ENCODE data around the gene TSPO2. TPM values are rescaled to one million over a fixed set of nuclear protein-coding genes. Genes with fewer than 3 reads are reported as not detected.
"Not testable (repeated sequence)": the region's sequence is repeated elsewhere in the genome, so short reads cannot be mapped to it uniquely, and the experiment has no call there.

The TSPO2 gene
- not detected for total RNA-seq
- long read RNA-seq, result 0 reads

GRCh38 chr6:41042226-41043055, at the start of gene TSPO2:
Gene TSPO2, plus strand, starts transcription at chr6:41042467. Its CDS starts 519 bp downstream, at chr6:41042986.
- DNase-seq (no peak), ATAC-seq (no peak)
- intact Hi-C loops (cut with DNase I, micrococcal nuclease), result no loop called here

GRCh38 chr6:40992746-40993145, 49.5 kb upstream of the TSPO2 start:
- no peak for DNase-seq
- no peak for ATAC-seq
- intact Hi-C loops (cut with DNase I, micrococcal nuclease), result no loop called here

GRCh38 chr6:40996591-40997233, 45.6 kb upstream of the TSPO2 start:
- intact Hi-C loops (cut with DNase I, micrococcal nuclease), result no loop called here

GRCh38 chr6:40997234-40997957, 44.9 kb upstream of the TSPO2 start:
- intact Hi-C loops (cut with DNase I, micrococcal nuclease), result no loop called here
- peak; percentile 79 for ATAC-seq
- DNase-seq, result peak in 1 of 2 donors; percentile 58

More at GRCh38 chr6:40996591-40997233, 45.6 kb upstream of the TSPO2 start:
- ATAC-seq (peak; percentile 58), DNase-seq (no peak)

- ATAC-seq, result no peak
- intact Hi-C loops (cut with DNase I, micrococcal nuclease), result no loop called here
Observed at GRCh38 chr6:40998661-40999060, 43.6 kb upstream of the TSPO2 start.

GRCh38 chr6:40999569-40999968, 42.7 kb upstream of the TSPO2 start:
- DNase-seq (peak; percentile 56 to 63), ATAC-seq (peak; percentile 65)
- intact Hi-C loops (cut with DNase I, micrococcal nuclease), result no loop called here

More at GRCh38 chr6:40998661-40999060, 43.6 kb upstream of the TSPO2 start:
- no peak for DNase-seq

GRCh38 chr6:41000248-41000647, 42.0 kb upstream of the TSPO2 start:
- no peak for ATAC-seq
- intact Hi-C loops (cut with DNase I, micrococcal nuclease), result loop anchor here in 1 of 2 donors (10.0 kb wide), 1 partner anchor 65 kb away; no protein-coding TSS in a partner anchor
- no peak for DNase-seq

- intact Hi-C loops (cut with DNase I, micrococcal nuclease), result loop anchor here in 1 of 2 donors (10.0 kb wide), 1 partner anchor 63 kb away; no protein-coding TSS in a partner anchor
- DNase-seq, result no peak
- no peak for ATAC-seq
Observed at GRCh38 chr6:41002168-41002567, 40.1 kb upstream of the TSPO2 start.

- intact Hi-C loops (cut with DNase I, micrococcal nuclease), result loop anchor here in 1 of 2 donors (10.0 kb wide), 1 partner anchor 59 kb away; no protein-coding TSS in a partner anchor
- ATAC-seq (peak; percentile 83), DNase-seq (peak; percentile 51 to 66)
Observed at GRCh38 chr6:41006217-41006616, 36.0 kb upstream of the TSPO2 start.

- intact Hi-C loops (cut with DNase I, micrococcal nuclease), result loop anchor here in 1 of 2 donors (10.0 kb wide), 1 partner anchor 58 kb away; no protein-coding TSS in a partner anchor
- DNase-seq, ATAC-seq: not testable (repeated sequence)
Observed at GRCh38 chr6:41006980-41007379, 35.3 kb upstream of the TSPO2 start.

GRCh38 chr6:41008011-41008410, 34.3 kb upstream of the TSPO2 start:
- no peak for ATAC-seq
- intact Hi-C loops (cut with DNase I, micrococcal nuclease), result loop anchor here in 1 of 2 donors (10.0 kb wide), 1 partner anchor 57 kb away; no protein-coding TSS in a partner anchor
- no peak for DNase-seq

GRCh38 chr6:41009669-41010068, 32.6 kb upstream of the TSPO2 start:
- DNase-seq, result no peak
- ATAC-seq, result no peak
- intact Hi-C loops (cut with DNase I, micrococcal nuclease), result loop anchor here in 1 of 2 donors (10.0 kb wide), 1 partner anchor 55 kb away; no protein-coding TSS in a partner anchor

GRCh38 chr6:41011673-41012072, 30.6 kb upstream of the TSPO2 start:
- no peak for DNase-seq
- intact Hi-C loops (cut with DNase I, micrococcal nuclease), result no loop called here
- no peak for ATAC-seq

GRCh38 chr6:41013466-41014153, 28.7 kb upstream of the TSPO2 start:
- DNase-seq (no peak), ATAC-seq (no peak)
- intact Hi-C loops (cut with DNase I, micrococcal nuclease), result no loop called here

GRCh38 chr6:41014780-41015179, 27.5 kb upstream of the TSPO2 start:
- DNase-seq (no peak), ATAC-seq (no peak)
- intact Hi-C loops (cut with DNase I, micrococcal nuclease), result no loop called here

- intact Hi-C loops (cut with DNase I, micrococcal nuclease); DNase-seq; ATAC-seq: not testable (repeated sequence)
Observed at GRCh38 chr6:41015860-41016259, 26.4 kb upstream of the TSPO2 start.

- intact Hi-C loops (cut with DNase I, micrococcal nuclease), result no loop called here
- DNase-seq (no peak), ATAC-seq (no peak)
Observed at GRCh38 chr6:41017663-41018062, 24.6 kb upstream of the TSPO2 start.

GRCh38 chr6:41021832-41022231, 20.4 kb upstream of the TSPO2 start:
- ATAC-seq (no peak), DNase-seq (no peak)
- intact Hi-C loops (cut with DNase I, micrococcal nuclease), result loop anchor here in 1 of 2 donors (5.0 kb wide), 1 partner anchor 125 kb away; no protein-coding TSS in a partner anchor

Data from left colon (tissue), 2 donors.